ENCODE measurements around the gene MSANTD1.

Gene MSANTD1

GRCh38 chr4:3215733-3216132 lies 33.2 kb upstream of the MSANTD1 start:
- DNase-seq (ENCODE audit: low read depth in 1 of 2, low spot score in 1 of 2), result no peak

DNA sequence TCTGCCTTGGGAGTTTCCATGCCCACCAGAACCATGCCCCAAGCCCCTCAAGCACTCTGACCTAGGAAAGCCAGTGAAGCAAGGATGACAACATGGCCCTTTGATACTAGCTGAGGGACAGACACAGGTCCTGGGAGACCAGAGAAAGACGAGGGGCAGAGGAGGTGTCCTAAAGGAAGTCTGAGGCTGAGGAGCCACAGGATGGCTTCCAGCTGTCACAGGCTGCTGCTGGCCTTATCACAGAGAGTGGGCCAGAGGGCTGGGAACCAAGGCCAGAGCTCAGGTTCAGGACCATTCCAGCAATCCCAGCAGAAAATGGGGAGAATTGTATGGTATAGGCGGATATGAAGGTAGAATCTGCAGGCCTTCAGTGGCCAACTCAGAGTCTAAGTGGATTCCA lies 31.7 kb upstream of the MSANTD1 start:
- DNase-seq (ENCODE audit: low read depth in 1 of 2, low spot score in 1 of 2), result no peak

DNA sequence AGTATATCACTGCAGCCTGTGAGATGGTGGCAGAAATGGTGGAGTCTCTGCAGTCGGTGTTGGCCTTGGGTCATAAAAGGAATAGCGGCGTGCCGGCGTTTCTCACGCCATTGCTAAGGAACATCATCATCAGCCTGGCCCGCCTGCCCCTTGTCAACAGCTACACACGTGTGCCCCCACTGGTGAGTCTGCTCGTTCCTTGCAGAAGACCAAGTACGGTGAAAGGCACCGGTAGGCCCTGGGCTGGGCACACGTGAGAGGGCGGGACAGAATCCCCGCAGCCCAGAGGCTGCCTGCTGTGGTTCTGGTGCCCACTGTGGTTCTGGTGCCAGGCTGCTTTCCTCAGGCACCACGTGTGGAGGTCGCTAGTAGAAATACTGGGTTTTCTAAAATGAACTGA lies 31.2 kb upstream of the MSANTD1 start:
- no peak for DNase-seq (ENCODE audit: low read depth in 1 of 2, low spot score in 1 of 2)

GRCh38 chr4:3218824-3219760 lies 29.9 kb upstream of the MSANTD1 start:
- DNase-seq (ENCODE audit: low read depth in 1 of 2, low spot score in 1 of 2), result no peak

DNA sequence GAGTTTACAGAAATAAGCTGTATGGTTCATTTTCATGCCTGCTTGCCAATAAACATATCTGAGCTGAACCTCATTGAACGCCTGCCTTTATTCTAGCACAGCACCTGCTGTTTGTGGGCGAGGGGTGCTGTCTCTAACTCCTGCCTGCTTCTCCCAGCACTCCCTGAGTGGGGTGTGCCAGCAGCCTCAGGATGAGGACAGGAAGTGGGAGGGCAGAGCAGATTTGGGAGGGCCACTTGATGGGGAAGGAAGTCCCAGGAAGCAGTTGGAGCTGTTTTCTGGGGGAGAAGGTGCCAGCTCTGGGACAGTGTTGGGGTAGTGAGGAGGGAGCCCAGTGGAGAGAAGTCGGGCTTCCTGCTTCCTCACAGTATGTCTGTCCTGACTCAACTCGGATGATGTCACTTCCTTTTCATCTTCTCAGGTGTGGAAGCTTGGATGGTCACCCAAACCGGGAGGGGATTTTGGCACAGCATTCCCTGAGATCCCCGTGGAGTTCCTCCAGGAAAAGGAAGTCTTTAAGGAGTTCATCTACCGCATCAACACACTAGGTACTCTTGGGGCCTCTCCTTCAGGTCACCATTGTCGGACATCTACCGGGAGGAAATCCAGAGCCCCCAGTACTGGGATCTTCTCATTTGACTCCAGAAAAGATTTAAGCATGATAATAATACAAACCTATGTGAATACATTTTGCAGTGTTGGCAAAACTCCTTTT lies 29.0 kb upstream of the MSANTD1 start:
- DNase-seq (ENCODE audit: low read depth in 1 of 2, low spot score in 1 of 2), result no peak

GRCh38 chr4:3220476-3221183 lies 28.3 kb upstream of the MSANTD1 start:
- DNase-seq (ENCODE audit: low read depth in 1 of 2, low spot score in 1 of 2), result no peak

DNA sequence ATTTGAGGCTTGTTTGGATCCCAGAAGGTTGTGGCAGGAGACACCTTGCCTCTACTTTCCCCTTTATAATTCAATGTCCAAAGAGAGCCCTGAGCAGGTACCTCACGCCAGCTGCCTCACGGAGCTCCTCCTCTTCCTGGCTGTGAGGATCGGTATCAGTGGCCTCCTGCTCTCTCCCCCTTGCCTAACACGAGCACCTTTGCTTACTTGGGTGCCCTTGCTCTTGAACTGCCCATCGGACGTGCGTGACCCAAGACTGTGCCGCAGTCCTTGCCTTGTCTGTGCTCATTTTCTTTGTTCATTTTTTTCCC lies 27.8 kb upstream of the MSANTD1 start:
- no peak for DNase-seq (ENCODE audit: low read depth in 1 of 2, low spot score in 1 of 2)

DNA sequence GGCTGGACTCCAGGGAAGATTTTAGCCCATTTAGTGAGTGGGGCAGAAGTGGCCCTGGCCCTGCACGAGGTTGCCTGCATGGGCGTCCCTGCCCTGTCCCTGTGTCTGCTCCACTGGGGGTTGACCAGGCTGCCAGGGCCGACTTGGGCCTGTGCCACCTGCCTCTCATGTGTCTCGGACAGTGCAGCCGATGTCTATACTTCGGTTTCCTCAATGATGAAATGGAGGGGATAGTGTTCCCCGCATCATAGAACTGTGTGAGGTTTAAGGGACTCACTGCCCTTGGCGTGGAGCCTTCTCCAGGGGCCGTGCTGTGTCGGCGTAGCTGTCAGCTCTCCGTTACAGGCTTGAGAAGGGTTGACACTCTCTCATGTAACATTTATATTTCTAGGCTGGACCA lies 27.0 kb upstream of the MSANTD1 start:
- no peak for DNase-seq (ENCODE audit: low read depth in 1 of 2, low spot score in 1 of 2)

DNA sequence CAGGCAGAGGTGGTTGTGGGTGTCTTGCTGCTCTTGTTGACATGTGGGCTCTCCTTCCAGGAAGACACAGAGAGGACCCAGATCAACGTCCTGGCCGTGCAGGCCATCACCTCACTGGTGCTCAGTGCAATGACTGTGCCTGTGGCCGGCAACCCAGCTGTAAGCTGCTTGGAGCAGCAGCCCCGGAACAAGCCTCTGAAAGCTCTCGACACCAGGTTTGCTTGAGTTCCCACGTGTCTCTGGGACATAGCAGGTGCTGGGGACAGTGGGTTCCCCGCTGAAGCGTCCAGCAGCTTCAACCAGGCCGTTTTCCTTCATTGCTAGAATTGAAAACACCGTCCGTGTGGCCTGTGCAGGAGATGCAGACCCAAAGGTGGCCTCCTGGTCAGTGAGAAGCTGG lies 25.6 kb upstream of the MSANTD1 start:
- DNase-seq (ENCODE audit: low read depth in 1 of 2, low spot score in 1 of 2), result no peak

DNA sequence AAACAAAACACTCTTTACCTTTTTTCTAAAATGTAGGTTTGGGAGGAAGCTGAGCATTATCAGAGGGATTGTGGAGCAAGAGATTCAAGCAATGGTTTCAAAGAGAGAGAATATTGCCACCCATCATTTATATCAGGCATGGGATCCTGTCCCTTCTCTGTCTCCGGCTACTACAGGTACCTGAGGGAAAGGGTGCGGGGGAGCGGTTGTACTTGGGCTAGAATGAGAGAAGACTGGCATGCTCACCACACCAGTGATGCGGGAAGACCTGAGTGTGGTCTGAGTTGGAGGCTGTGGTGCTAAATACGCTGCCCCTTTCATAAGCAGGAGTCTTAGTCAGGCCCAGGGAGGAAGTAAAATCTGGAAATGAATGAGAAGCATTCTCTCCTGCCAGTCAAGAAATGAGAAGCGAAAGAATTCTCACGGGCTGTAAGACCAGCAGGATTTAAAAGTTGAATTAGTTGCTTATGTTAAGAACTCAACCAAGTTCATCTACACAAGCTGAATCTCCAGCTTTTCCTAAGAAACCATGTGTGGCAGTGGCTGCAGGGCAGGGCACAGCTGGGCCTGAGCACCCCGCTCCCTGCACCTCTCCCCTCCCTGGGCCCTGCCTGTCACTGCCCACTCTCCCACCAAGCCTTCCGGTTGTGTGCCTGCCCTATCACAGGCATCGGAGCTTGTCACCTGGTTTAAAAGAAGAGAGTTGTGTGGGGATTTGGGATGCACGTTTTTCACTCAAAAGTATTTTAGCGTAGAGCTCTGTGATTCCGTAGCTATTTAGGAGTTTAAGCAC lies 24.8 kb upstream of the MSANTD1 start:
- no peak for DNase-seq (ENCODE audit: low read depth in 1 of 2, low spot score in 1 of 2)

DNA sequence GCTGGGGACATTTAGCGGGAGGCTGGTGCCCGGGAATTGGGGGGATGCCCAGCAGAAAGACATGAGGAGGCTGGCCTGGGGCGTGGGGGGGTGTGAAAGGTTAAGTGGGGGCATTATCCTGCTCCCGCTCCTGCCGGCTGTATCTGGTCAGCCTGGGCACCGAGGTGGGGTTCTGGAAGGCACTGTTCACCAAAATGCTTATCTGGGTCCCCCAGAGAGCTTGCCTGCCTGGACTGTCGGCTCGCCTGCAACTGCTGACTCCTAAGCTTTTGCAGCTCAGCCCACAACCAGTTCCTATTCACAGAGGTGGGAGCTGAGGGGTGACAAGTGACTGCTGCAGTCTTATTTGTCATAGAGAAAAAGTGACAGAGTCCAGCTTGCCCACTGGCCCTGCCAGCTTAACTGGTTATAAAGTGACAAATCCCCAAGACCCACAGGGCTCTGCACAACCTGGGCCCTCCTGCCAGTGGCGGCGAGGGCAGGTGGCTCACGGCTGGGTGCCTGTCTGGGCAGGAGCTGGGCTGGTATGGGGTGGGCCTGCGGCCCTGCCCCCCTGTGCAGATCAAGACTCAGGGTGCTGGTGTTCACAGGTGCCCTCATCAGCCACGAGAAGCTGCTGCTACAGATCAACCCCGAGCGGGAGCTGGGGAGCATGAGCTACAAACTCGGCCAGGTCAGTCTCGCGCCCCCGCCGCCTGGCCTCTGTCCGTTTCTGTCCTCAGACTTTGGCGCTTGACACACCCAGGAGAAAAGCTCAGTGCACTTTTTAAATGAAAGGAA lies 23.7 kb upstream of the MSANTD1 start:
- no peak for DNase-seq (ENCODE audit: low read depth in 1 of 2, low spot score in 1 of 2)

DNA sequence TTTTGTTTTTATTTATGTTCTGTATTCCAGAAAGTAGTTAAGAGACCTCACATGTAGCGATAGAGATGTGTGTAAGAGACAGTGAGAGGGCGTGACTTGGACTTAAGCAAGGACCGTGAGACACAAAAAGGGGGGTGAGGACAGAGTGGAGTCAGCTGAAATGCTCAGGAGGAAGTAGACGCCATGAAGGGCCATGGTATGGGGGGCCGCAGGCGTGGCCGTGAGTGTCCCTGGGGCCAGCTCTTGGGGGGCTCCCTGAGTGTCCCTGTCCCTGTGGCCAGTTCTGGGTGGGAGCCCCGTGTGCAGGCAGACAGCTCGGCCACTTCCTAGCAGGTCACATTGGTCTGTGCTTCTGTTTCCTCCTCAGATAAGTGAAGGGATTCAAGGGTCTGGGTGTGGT lies 23.0 kb upstream of the MSANTD1 start:
- no peak for DNase-seq (ENCODE audit: low read depth in 1 of 2, low spot score in 1 of 2)

DNA sequence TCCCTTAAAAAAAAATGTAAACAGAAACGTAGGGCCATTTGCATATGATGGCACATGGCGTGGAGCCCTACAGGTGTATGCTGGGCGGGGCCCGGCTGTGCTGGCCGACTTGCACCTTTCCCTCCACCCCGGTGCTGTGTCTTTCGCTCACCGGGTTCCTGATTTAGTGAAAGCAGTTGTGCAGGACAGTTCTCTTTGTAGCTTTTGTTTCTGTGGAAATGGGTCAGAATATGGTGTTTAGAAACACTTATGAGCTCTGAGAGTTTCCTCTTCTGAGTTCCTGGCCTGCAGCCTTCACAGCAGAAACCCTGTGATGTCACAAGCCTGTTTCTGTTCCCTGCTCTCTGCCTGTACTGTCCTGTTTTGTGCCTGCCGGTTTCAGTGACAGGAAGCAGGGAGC lies 22.5 kb upstream of the MSANTD1 start:
- no peak for DNase-seq (ENCODE audit: low read depth in 1 of 2, low spot score in 1 of 2)

DNA sequence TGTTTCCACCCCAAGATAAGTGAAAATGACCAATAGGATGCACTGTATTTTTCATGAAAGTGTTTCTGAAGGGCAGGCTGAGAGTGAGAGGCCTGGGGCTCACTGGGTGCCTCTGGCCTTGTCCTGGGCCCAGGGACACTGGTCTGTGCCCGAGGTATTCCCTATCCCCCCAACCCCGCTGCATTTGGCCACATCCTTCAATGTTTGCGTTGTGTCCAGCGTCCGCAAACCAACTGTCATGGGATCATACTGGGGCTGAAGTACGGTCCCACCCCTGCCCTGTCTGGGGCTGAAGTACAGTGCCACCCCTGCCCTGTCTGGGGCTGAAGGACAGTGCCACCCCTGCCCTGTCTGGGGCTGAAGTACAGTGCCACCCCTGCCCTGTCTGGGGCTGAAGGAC lies 22.0 kb upstream of the MSANTD1 start:
- no peak for DNase-seq (ENCODE audit: low read depth in 1 of 2, low spot score in 1 of 2)

DNA sequence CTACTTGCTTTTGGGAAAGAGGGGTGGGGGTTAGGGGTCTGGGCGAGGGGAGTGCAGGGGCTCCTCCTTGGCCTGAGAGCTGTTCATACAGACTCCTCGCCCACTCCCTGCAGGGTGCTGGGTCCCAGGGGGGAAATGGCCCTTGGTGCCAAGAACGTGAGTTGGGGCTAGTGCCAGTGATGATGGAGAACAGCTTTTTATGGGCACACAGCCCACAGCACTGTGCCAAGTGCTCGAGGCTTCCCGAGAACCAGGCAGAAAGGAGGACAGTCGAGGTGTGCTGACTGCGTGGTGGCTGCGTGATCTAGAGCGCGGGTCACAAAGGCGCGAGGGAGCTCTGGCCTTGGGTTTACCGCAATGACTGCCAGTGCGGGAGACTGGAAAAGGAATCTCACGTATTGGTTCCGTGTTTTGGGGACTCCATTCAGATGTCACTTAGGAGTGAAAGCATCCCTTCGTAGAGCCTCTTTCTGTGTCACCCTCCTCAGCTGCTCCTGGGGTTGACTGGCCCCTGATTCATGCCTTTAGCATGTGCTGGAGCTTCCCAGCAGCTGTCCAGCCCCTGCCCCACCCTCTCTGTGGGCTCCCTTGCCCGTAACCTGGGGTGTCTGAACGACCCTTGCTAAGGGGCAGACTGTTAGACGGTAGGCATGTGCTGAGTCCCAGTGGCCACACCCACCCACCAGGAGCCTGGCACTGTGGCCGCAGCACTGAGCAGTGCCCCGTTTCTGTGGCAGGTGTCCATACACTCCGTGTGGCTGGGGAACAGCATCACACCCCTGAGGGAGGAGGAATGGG lies 20.9 kb upstream of the MSANTD1 start:
- no peak for DNase-seq (ENCODE audit: low read depth in 1 of 2, low spot score in 1 of 2)

DNA sequence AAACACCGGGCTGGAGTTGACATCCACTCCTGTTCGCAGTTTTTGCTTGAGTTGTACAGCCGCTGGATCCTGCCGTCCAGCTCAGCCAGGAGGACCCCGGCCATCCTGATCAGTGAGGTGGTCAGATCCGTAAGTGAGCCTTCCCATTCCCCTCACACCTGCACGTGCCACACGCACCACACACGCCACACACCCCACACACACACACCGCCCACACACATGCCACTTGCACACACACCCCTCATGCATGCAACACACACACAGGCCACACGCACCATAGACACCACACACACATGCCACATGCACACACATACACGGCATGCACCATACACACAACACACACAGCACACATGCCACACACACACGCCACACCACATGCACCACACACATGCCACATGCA lies 20.1 kb upstream of the MSANTD1 start:
- no peak for DNase-seq (ENCODE audit: low read depth in 1 of 2, low spot score in 1 of 2)

GRCh38 chr4:3229328-3229727 lies 19.6 kb upstream of the MSANTD1 start:
- no peak for DNase-seq (ENCODE audit: low read depth in 1 of 2, low spot score in 1 of 2)

DNA sequence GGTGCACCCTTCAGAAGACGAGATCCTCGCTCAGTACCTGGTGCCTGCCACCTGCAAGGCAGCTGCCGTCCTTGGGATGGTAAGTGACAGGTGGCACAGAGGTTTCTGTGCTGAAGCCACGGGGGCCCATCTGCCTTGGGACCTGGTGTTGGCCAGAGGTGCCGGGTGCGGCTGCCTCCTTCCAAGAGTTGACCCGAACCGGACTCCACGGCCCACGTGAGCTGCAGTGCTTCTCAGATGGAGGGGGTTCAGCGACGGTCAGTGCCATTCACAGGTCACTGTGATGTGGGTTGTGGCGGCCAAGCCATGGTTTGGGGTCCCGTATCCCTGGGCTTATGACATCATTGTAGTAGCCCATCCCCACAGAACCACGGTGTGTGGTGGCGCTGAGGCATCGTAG lies 19.0 kb upstream of the MSANTD1 start:
- DNase-seq (ENCODE audit: low read depth in 1 of 2, low spot score in 1 of 2), result no peak

DNA sequence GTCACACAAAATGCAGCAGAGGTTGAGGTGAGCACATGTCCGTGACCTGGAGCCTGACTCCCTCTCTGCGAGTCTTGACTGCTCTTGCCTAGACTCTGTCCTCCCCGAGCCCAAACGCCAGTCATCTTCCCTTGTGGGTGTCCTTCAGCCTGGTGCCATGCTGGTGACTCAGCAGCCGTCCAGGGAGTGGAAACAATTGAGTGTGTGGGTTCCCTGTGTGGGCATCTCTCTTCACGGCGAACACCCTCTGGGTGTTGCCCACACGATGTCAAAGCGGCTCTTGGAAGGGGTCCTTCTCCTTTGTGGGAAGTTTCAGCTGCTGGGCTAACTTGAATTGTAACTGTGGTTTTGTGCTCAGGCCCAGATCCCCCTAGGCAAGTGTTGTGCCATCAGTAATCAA lies 17.5 kb upstream of the MSANTD1 start:
- DNase-seq (ENCODE audit: low read depth in 1 of 2, low spot score in 1 of 2), result no peak

GRCh38 chr4:3232001-3232400 lies 17.0 kb upstream of the MSANTD1 start:
- DNase-seq (ENCODE audit: low read depth in 1 of 2, low spot score in 1 of 2), result no peak
